ENCODE data around the gene CACNA2D1. TPM values are rescaled to one million over a fixed set of nuclear protein-coding genes. Genes with fewer than 3 reads are reported as not detected.

CACNA2D1 gene
- total RNA-seq, 1 experiment from 2014 or later, result 36.2 TPM

- Histone ChIP-seq H3K4me1 (ENCODE audit: insufficient read depth, low read length) (no peaks in the 10 kb centered on the region), H3K79me2 (ENCODE audit: insufficient read depth, low read length) (no peaks in the 10 kb centered on the region), H3K56ac (ENCODE audit: insufficient read length, low read depth, low read length) (no peak overlapping the region), H3K27ac (ENCODE audit: insufficient read length, low read depth, low read length) (no peak overlapping the region), H3K18ac (ENCODE audit: insufficient read length, low read depth, low read length) (no peak overlapping the region), H3T11ph (ENCODE audit: low read length) (no peak overlapping the region), H3K23me2 (ENCODE audit: insufficient read length, low read depth, low read length, poor library complexity, severe bottlenecking) (no peaks in the 10 kb centered on the region), H3K79me1 (ENCODE audit: insufficient read depth, low read depth, low read length, poor library complexity, severe bottlenecking) (no peaks in the 10 kb centered on the region), H2BK12ac (ENCODE audit: insufficient read length, low read depth, low read length) (no peak overlapping the region), H4K5ac (ENCODE audit: insufficient read length, low read depth, low read length) (no peak overlapping the region), H4K20me1 (ENCODE audit: control insufficient read depth, insufficient read depth, insufficient read length) (no peaks in the 10 kb centered on the region), H4K91ac (ENCODE audit: insufficient read length, low read depth, low read length) (no peak overlapping the region), H2BK120ac (ENCODE audit: low read depth, low read length, poor library complexity, severe bottlenecking) (no peak overlapping the region), H3K14ac (ENCODE audit: insufficient read depth, low read length) (no peak overlapping the region), H2AFZ (ENCODE audit: low read length) (no peak overlapping the region), H2BK15ac (ENCODE audit: low read depth, low read length) (no peak overlapping the region), H3K4ac (ENCODE audit: low read depth, low read length) (no peak overlapping the region), H2BK20ac (ENCODE audit: low read depth, low read length, poor library complexity, severe bottlenecking) (no peak overlapping the region), H3K4me2 (ENCODE audit: insufficient read depth, insufficient read length, low read length) (no peak overlapping the region), H3K27me3 (ENCODE audit: insufficient read depth, low read length) (no peaks in the 10 kb centered on the region), H3K9me3 (ENCODE audit: control insufficient read depth, low read depth, low read length) (no peaks in the 10 kb centered on the region), H2BK5ac (ENCODE audit: insufficient read length, low read length) (no peak overlapping the region), H2AK5ac (ENCODE audit: insufficient read length, low read length) (no peak overlapping the region), H3K9ac (ENCODE audit: extremely low read depth, insufficient read length, low read length) (no peak overlapping the region), H4K8ac (replicated peaks; ENCODE audit: insufficient read length, low read depth, low read length) (no peak overlapping the region), H3K23ac (ENCODE audit: insufficient read length, low read depth, low read length) (no peak overlapping the region)
- H3K9me3 Mint-ChIP-seq, result peaks cover 2 to 7% of the 10 kb centered on the region in 2 experiments; a peak in 1 of 5 replicates
- H3K4me1 Mint-ChIP-seq, result peaks cover 18 to 22% of the 10 kb centered on the region in 2 experiments
- WGBS (ENCODE audit: extremely low coverage, insufficient read length, low lambda C conversion rate), result no CpG with 5 or more reads among the region's 1 CpG
- H3K27me3 Mint-ChIP-seq (ENCODE audit: low read depth), result no peaks in the 10 kb centered on the region
- H3K27ac Mint-ChIP-seq, result no peak overlapping the region
- no peak for TF ChIP-seq CTCF (conservative IDR thresholded peaks at IDR 0.05)
- DNase-seq, result no peak
- no peak overlapping the region for H3K4me3 Mint-ChIP-seq
- H3K36me3 Mint-ChIP-seq (ENCODE audit: insufficient read depth in 1 of 3, low read depth in 3 of 3), result peaks cover 1 to 17% (median 8%) of the 10 kb centered on the region in 3 experiments; a peak in 6 of 7 replicates
Observed at GRCh38 chr7:82293467-82293866, 150.1 kb downstream of the CACNA2D1 start.
